Stimulated activated CD4-positive, alpha-beta T cell treated with anti-CD3 and anti-CD28 coated beads, Interleukin-15, amount 100 ng/mL, for 1 hour (primary cell): Measurements from ENCODE around the gene HDAC1.

Source experiments
- DNase-seq, 2 donors: peaks; one replicate each; pipeline ENCODE4 v3.0.0-alpha.2; 2020; ENCODE audit warnings: low read depth in 1 of 2, low spot score in 1 of 2

The HDAC1 gene

GRCh38 chr1:32321712-32322291 lies 29.9 kb downstream of the HDAC1 start:
- no peak for DNase-seq

- no peak for DNase-seq
These were observed 35.3 kb downstream of the HDAC1 start for GRCh38 chr1:32327204-32327603.

- DNase-seq, result no peak
These were observed 38.1 kb downstream of the HDAC1 start for GRCh38 chr1:32329931-32330466.

GRCh38 chr1:32330558-32331151 lies 38.8 kb downstream of the HDAC1 start:
- no peak for DNase-seq

- DNase-seq, result no peak
These were observed 39.7 kb downstream of the HDAC1 start for GRCh38 chr1:32331549-32331948.

- no peak for DNase-seq
These were observed 40.6 kb downstream of the HDAC1 start for GRCh38 chr1:32332290-32333079.

GRCh38 chr1:32333251-32333963 lies 41.5 kb downstream of the HDAC1 start:
- no peak for DNase-seq

- DNase-seq, result no peak
These were observed 42.5 kb downstream of the HDAC1 start for GRCh38 chr1:32334274-32334861.

GRCh38 chr1:32334864-32335534 lies 43.1 kb downstream of the HDAC1 start:
- peak; percentile 45 to 58 for DNase-seq

- DNase-seq, result no peak
These were observed 43.6 kb downstream of the HDAC1 start for GRCh38 chr1:32335535-32335789.

- peak; percentile 80 to 83 for DNase-seq
These were observed 44.1 kb downstream of the HDAC1 start, which contains the start of gene MARCKSL1 for GRCh38 chr1:32335790-32336590. Gene MARCKSL1 (minus strand): TSS chr1:32336233. CDS start chr1:32336033, 200 bp downstream.

- DNase-seq, result no peak
These were observed 44.7 kb downstream of the HDAC1 start for GRCh38 chr1:32336591-32336932.

- peak in 1 of 2 donors; percentile 35 for DNase-seq
These were observed 45.2 kb downstream of the HDAC1 start for GRCh38 chr1:32336963-32337675.

GRCh38 chr1:32337855-32338636 lies 46.2 kb downstream of the HDAC1 start:
- no peak for DNase-seq

- DNase-seq, result no peak
These were observed 46.8 kb downstream of the HDAC1 start for GRCh38 chr1:32338637-32339145.

GRCh38 chr1:32339363-32339978 lies 47.6 kb downstream of the HDAC1 start:
- DNase-seq, result no peak

- no peak for DNase-seq
These were observed 49.4 kb downstream of the HDAC1 start for GRCh38 chr1:32341186-32341757.

- DNase-seq, result no peak
These were observed 50.1 kb downstream of the HDAC1 start for GRCh38 chr1:32341971-32342370.
